Stimulated activated CD8-positive, alpha-beta memory T cell treated with anti-CD3 and anti-CD28 coated beads, Interleukin-15, amount 100 ng/mL, for 4 hours (primary cell): ENCODE measurements around the gene CEP170B.
"Not testable (repeated sequence)": the region's sequence is repeated elsewhere in the genome, so short reads cannot be mapped to it uniquely, and the experiment has no call there.

Source experiments
- DNase-seq, 2 donors: peaks; one replicate each; pipeline ENCODE4 v3.0.0-alpha.2; 2020; ENCODE audit warnings: low read depth in 2 of 2

CEP170B gene

GRCh38 chr14:104931771-104932675, 67.0 kb downstream of the CEP170B start:
- DNase-seq, result no peak

GRCh38 chr14:104932676-104933631, 67.9 kb downstream of the CEP170B start:
- DNase-seq, result peak; percentile 62 to 68

- no peak for DNase-seq
Observed at GRCh38 chr14:104933746-104934733, 69.0 kb downstream of the CEP170B start.

- no peak for DNase-seq
Observed at GRCh38 chr14:104935026-104935650, 70.1 kb downstream of the CEP170B start.

GRCh38 chr14:104935955-104936354, 70.9 kb downstream of the CEP170B start:
- DNase-seq, result no peak

GRCh38 chr14:104936361-104937155, 71.5 kb downstream of the CEP170B start:
- no peak for DNase-seq

- DNase-seq, result no peak
Observed at GRCh38 chr14:104937161-104937560, 72.1 kb downstream of the CEP170B start.

GRCh38 chr14:104937694-104938365, 72.8 kb downstream of the CEP170B start:
- DNase-seq, result no peak

GRCh38 chr14:104938436-104938835, 73.4 kb downstream of the CEP170B start:
- DNase-seq, result no peak

GRCh38 chr14:104938960-104939359, 73.9 kb downstream of the CEP170B start:
- DNase-seq, result no peak

- no peak for DNase-seq
Observed at GRCh38 chr14:104939666-104940410, 74.8 kb downstream of the CEP170B start.

GRCh38 chr14:104940526-104941150, 75.6 kb downstream of the CEP170B start:
- DNase-seq, result no peak

- no peak for DNase-seq
Observed at GRCh38 chr14:104941508-104942365, 76.7 kb downstream of the CEP170B start.

- no peak for DNase-seq
Observed at GRCh38 chr14:104942586-104942985, 77.5 kb downstream of the CEP170B start.

- not testable (repeated sequence) for DNase-seq
Observed at GRCh38 chr14:104943216-104944015, 78.3 kb downstream of the CEP170B start.

- not testable (repeated sequence) for DNase-seq
Observed at GRCh38 chr14:104944016-104944308, 78.9 kb downstream of the CEP170B start.
